ENCODE measurements around the gene CDC42SE2.
"Not testable (repeated sequence)": the region's sequence is repeated elsewhere in the genome, so short reads cannot be mapped to it uniquely, and the experiment has no call there.

Gene CDC42SE2

DNA sequence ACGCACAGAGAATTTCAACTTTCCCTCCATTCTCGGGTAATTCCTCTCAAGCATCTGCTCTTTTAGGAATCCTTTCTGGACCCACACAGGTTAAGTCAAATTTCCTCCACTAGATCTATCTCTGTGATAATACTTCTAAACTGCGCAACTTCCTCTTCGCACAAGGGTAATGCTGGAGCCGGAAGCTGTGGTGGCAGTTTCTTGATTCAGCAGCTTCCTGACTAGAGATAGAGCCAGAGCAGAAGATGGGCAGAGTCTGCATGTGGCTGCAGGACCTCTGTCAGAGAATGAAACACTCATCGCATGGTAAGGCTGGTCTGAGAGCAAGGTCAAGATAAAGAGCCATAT lies 11.1 kb upstream of the CDC42SE2 start:
- peak; percentile 68 to 75 for DNase-seq

DNA sequence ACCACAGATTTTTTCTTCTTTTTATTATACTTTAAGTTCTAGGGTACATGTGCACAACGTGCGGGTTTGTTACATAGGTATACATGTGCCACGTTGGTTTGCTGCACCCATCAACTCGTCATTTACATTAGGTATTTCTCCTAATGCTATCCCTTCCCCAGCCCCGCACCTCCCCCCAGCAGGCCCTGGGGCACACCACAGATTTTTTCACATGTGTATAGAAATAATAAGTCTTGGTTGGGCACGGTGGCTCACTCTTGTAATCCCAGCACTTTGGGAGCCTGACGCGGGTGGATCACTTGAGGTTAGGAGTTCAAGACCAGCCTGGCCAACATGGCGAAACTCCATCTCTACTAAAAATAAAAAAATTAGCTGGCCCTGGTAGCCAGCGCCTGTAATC lies 9.8 kb upstream of the CDC42SE2 start:
- DNase-seq, result not testable (repeated sequence)

DNA sequence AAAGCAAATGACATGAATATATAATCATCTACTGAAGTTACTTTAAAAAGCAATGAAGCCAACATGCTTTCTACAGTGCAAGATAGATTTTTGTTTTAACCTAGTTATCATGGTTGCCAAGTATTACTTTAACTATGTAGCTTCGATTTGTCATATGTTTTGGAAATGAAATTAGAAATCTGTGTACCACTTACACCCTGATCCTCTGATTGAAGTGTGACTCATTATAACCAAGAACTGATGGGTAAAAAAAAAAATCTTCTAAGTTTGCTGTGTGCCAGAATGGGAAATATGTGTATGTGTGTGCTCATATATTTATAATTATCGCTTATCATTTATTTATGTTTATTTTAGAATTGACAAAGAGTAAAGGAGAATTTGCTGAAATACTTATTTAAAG lies 9.1 kb upstream of the CDC42SE2 start:
- DNase-seq, result no peak

DNA sequence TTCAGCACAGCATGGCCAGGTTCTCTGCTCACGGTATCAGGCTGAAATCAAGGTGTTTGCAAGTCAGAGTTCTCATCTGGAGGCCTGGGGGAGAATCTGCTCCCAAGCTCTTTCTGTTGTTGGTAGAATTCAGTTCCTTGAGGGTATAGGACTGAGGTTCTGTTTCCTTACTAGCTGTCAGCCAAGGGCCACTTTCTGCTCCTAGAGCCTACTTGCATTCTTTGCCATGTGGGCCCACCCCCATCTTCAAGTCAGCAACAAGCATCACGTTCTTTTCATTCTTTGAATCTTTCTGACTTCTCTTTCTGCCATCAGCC lies 7.4 kb upstream of the CDC42SE2 start:
- DNase-seq, result no peak

DNA sequence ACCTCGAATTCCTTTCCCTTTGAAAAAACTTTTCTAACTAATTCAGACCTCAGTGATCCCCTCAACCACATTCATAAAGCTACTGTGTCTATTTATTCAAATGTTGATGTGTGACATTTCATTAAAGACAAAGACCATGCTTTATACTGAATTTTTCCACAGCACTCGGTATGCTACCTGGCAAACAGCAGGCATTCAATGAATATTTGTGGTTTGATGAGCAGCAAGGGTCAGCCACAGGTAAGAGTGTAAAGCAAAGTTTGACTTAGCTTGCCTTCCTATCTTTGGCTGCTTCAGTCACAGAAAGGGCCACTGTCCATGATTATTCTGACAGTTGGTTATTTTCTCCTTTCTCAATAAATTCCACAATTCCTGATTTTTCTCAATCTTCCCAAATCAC lies 5.1 kb upstream of the CDC42SE2 start:
- no peak for DNase-seq

DNA sequence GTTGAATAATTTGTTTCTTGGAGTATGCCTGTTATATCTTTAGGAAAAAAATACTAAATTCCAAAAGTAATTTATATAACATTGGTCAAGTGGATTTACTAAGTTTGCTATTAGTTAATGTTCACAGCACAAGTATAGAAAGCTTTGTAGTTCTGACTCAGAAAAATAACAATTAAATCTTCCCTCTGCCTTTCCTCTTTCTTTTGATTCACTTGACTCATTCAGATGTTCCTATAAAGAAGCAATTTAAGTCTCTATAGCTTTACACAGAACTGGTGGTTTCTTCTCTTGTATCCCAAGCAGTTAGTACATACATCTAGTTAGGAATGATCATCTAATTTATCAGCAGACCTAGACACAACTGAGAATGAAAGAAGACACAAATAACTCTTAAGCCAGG lies 4.5 kb upstream of the CDC42SE2 start:
- no peak for DNase-seq

DNA sequence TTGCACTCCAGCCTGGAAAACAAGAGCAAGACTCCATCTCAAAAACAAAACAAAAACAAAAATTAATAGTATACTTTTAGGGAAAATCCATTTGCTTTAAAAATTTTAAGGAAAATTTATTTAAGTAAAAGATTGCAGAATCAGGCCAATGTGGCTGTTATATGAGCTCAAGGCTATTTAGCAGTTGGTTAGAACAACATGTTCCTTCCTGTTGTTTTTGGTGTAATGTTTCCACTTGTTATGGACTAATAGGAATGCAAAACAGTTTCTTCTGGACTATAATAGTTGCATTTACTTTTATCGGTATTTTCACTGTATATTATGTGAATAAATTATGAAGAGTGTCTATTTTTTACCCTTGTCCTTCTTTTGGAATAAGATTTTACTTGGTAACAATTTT lies 3.0 kb upstream of the CDC42SE2 start:
- DNase-seq, result no peak

DNA sequence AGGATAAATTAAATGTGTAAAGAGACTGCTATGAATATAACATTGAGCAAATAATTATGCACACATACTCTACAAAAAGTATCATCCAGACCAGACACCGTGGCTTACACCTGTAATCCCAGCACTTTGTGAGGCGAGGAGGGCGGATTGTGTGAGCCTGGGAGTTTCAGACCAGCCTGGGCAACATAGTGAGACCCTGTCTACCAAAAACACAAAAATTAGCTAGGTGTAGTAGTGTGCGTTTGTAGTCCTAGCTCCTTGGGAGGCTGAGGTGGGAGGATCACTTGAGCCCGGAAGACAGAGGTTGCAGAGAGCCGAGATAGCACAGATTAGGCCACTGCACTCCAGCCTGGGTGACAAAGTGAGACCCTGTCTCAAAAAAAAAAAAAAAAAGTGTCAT lies 2.4 kb upstream of the CDC42SE2 start:
- DNase-seq, result no peak

DNA sequence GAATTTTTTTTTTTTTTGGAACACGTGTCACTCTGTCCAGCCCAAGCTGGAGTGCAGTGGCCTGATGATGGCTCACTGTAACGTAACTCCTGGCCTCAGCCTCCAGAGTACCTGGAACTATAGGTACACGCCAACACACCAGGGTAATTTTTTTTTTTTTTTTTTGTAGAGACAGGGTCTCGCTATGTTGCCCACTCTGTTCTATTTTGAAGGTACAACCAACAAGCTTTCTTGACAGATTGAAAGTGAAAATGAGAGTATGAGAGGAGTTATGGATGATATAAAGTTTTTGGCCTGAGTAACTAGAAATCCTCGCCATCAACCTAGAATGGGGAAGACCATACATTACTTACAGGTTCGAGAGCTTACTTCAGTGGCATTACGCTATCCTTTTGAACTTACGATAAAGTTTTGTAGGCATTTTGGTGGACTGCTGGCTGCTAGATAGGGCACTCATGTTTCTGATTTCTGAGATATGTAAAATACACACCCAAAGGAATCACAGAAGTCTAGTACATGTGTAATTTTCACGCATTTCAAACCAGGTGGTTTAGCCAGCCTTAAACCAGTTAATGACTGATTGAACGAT lies 806 bp upstream of the CDC42SE2 start:
- no peak for DNase-seq

DNA sequence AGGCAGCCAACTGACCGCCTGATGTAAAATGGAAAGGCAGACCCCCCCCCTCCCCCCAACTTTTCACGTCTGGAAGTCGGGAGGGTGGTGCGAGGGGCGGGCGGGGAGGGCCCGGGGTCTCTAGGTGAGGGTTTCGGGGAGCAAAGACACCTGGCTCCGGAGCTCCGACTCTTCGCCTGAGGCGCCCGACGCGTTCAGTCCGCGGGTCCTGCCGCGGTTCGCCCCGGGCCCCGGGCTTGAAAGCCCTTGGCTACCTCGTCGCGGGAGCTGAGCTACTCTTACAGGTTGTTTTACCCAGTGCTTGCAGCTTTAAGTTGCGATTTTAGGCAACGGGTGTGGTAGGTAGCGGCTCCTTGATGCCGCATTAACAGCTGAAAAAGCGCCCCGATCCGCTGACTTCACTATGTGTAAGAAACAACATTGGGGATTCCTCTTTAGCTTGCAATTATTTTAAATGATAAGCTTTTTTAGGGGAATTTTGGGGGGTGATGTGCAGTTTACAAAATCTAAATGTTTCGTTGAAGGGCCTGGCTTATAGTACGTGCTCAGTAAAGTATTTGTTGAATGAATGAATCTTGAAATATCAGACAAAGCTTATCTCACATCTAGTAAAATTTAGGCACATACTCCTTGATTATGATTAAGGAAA lies 722 bp downstream of the CDC42SE2 start:
- peak; percentile 38 to 44 for DNase-seq

DNA sequence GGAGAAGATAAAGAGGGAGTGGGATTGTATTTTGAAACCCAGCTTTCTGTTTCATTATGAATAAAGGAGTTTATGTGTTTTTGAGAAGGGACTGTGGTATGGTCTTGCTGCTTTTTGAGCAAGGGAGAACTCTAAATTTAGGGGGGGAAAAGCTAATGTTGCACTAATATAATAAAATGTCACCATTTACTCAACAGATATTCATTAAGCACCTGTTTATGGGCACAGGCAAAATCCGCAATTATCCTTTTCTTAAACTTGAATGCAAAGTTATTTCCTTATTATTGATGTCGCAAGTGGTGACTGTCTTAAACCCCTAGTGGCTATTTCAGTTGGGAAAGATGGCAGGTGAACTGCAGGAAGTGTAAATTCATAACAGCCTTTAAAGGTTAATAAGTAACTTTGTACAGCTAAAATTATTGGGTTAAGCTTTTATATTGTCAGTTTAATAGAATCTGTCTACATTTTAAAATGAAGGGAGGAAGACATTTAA lies 1.5 kb downstream of the CDC42SE2 start:
- DNase-seq, result no peak

DNA sequence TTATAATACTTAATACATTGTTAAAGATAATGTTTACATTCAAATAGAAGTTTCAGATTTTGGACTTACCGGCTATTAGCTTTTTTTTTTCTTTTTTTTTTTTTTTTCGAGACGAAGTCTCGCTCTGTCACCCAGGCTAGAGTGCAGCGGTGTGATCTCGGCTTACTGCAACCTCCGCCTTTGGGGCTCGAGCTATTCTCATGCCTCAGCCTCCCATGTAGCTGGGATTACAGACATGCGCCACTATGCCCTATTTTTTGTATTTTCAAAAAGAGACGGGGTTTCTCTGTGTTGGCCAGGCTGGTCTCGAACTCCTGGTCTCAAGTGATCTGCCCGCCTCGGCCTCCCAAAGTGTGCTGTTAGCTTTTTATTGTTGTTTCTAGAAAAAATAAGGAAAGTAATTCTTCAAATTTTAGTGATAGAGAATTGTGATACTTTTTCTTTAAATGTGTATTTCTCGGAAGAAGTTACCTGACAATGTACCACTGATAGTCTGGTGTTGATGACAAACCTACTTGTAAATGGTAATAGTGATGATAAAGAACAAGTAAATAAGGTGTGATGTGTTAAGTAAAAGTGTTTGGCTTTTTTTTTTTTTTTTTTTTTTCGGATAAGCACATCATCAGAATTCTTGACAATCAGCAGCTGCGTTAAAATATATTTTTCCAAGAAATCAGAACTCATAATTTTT lies 2.7 kb downstream of the CDC42SE2 start:
- DNase-seq, result peak; percentile 40 to 50

DNA sequence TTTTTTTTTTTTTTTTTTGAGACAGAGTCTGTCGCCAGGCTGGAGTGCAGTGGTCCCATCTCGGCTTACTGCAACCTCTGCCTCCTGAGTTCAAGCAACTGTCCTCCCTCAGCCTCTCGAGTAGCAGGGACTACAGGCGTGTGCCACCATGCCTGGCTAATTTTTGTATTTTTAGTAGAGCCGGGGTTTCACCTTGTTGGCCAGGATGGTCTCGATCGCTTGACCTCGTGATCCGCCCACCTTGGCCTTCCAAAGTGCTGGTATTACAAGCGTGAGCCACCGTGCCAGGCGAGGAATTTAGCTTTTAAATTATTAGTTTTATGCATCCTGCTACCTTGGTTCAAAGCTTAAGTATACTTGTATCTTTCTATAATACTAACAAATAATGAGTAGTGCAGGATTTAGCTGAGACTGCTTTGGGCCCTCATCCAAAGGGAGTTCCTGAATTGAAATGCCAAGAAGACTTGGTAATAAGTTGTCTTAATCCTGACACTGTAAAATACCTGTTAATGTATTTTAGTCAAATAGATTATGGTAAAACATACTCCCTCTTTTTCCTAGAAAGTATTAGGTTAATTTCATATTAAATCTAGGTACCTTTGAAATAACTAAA lies 5.0 kb downstream of the CDC42SE2 start:
- no peak for DNase-seq

DNA sequence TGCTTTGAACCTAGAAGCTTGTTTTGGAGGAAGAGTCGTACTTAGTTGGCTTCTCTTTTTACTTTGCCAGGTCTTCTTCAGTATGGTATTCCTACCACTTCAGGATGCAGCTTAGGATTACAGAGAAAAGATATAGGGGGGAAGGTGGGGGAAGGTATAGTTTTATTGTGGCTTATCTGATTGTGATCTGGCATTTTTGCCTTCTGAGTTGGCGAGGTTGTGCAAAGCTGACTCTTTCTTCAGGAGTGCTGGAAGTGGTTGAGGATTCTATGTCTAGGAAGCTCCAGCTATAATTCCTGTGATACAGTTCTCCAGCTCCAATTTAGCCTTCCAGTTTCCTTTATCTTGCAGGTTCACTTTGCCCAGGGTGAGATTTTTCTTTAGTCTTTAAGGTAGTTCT lies 7.0 kb downstream of the CDC42SE2 start:
- no peak for DNase-seq

DNA sequence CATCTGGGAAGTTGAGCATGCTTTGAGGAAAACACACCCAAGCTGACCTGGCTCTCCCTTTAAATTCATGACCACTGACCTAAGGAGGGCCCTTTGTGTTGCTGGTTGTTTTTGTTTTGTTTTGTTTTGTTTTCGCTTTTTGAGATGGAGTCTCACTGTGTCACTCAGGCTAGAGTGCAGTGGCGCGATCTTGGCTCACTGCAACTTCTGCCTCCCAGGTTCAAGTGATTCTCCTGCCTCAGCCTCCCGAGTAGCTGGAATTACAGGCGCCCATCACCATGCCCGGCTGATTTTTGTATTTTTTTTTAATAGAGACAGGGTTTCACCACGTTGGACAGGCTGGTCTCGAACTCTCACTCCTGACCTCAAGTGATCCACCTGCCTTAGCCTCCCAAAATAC lies 8.0 kb downstream of the CDC42SE2 start:
- DNase-seq, result not testable (repeated sequence)

DNA sequence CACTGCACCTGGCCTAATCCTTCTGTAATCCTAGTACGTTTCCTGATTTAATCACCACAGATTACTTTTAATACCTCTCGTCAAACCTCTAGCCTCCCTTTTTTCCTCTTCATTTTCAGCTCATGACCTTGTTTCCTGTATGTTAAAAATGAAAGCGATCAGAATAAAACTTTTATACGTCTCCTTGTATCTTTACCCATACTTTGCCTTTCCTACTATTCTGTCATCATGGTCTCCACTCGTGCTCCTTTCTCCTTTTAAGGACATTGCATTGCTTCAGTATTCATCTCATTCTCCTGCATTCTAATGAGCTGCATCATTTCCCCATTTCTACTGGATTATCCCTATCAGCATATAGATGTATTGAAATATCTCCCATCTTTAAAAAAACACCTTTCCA lies 8.5 kb downstream of the CDC42SE2 start:
- no peak for DNase-seq

DNA sequence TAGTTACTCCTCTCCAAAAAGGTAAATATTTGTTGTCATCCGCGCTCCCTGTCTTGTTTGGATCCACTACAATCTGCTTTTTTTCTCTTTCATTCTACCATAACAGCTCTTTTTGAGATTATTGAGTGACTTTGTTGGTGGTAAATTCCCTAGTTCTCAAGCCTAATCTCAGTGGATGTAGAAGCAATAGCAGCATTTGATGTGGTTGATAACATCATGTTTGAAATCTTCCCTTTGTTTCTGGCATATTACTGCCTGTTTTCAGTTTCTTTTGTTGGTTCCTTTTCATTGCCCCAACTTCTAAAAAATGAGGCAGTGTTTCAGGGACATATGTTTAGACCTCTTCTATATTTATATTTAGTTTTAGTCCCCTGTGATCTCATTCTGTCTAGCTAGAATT lies 8.9 kb downstream of the CDC42SE2 start:
- no peak for DNase-seq

DNA sequence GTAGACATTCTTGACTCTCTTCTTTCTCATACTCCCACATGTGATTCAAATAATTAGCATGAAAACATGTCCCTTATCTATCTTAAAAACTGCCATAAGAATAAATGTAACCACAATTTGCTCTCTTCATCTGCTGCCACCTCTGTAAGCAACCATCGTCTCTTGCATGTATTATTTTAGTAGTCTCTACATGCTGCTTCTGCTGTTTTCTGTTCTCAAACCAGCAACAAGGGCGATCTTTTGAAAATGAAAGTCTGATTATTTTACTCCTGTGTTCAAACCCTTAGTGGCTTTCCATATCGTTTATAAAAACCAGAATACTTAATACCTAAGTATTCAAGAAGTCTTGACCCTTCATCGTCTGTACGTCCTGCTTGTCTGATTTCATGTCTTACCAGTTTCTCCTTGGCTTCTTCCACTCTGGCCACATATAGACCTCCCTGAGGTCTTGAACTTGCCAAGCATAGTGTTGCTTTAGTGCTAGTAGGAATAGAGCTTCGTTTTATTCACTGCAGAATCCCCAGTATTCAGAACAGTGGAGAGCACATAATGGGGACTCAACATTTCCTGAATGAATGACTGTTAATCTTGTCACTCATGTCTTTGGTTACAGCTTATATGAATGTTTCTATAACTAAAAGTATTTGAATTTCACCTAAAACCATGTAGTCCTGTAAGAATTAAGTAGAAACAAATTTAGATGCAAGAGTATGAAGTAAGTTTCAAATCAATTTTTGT lies 10.6 kb downstream of the CDC42SE2 start:
- DNase-seq, result no peak

DNA sequence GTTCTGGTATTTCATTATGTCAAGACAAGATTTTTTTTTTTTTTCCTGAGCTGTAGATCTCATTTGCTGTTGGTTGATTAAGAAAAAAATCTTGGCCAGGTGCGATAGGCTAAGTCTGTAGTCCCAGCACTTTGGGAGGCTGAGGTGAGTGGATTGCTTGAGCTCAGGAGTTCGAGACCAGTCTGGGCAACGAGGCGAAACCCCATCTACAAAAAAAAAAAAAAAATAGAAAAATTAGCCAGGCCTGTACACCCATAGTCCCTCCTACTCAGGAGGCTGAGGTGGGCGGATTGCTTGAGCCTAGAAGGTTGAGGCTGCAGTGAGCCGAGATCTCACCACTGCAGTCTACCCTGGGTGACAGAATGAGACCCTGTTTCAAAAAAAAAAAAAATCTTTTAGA lies 12.2 kb downstream of the CDC42SE2 start:
- peak in 1 of 2 donors; percentile 43 for DNase-seq

DNA sequence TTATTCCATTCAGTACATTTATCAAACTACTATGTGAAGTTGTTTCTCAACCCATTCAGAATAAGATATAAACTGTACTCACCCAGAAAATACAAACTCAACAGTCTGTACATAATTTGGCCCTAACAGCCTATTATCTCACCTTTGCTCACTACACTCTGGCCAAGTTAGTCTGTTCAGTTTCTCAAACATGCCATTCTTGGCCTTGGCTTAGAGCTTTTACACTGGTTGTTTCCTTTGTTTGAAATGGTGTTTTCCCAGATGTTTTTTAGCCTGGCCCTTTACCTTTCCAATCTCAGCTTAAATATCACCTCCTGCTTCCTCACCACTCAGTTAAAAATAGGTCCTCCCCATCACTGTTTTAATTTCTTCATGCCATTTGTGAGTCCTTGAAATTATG lies 13.6 kb downstream of the CDC42SE2 start:
- no peak for DNase-seq

DNA sequence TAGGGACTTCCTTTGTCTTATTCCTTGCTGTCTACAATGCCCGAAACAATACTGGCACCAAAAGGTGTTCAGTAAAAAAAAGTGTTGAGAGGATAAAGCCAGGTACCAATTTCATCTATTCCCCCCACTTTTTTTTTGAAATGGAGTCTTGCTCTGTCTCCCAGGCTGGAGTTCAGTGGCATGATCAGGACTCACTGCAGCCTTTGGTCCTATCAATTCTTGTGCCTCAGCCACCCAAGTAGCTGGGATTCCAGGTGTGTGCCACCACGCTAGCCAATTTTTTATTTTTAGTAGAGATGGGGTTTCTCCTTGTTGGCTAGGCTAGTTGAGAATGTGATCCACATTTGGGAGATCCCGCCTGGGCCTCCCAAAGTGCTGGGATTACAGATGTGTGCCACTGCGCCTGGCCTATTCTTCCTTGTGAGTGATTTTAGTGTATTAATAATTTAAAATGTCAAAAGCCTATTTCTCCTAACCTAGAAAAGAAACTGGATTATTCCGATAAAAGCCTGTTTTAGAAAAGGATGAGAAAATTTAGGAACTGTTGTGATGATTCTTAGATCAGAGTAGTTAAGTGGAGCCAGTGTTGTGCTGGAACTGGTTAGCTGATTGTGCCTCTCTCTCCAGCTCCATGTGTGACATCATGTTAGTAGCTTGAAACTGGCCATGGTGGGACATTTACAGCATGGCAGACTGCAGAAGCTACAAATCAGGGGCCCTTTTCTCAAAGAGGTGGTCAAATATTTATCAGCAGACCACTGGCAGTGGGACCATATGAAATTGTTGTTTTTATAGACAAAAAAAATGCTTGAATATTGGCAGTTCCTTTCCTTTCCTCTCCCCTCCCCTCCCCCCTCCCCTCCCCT lies 14.3 kb downstream of the CDC42SE2 start:
- DNase-seq, result no peak

DNA sequence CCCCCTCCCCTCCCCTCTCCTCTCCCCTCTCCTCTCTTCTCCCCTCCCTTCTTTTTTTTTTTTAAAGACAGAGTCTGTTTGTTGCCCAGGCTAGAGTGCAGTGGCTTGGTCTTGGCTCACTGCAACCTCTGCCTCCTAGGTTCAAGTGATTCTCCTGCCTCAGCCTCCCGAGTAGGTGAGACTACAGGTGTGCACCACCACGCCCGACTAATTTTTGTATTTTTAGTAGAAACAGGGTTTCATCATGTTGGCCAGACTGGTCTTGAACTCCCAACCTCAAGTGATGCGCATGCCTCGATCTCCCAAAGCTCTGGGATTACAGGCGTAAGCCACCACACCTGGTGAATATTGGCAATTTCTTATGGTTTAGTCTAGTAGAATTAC lies 14.9 kb downstream of the CDC42SE2 start:
- not testable (repeated sequence) for DNase-seq

DNA sequence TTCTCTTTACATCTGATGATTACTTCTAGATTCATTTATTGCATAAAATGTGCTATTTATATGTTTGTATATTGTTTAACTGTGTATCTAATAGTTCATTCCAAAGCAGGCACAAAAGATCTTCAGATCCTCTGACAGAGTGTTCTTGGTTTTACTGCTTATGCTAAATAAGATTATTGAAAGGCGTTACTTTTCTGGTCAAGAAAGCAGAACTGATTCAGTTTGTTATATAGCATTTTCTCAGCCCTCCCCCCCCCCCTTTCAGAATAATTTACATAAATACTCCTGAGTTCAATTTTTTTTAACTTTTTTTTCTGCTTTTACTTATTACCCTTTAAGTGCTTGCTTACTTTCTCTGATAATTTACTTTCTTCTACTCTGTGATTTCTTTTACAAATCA lies 15.4 kb downstream of the CDC42SE2 start:
- DNase-seq, result no peak
